ENCODE results near the gene TLX2.

- TF ChIP-seq CTCF (conservative IDR thresholded peaks at IDR 0.05; ENCODE audit: low read depth, low read length): no peak
- TF ChIP-seq EZH2 (IDR thresholded peaks at IDR 0.05; ENCODE audit: low read length, unreplicated experiment): no peak
These were observed 39.8 kb upstream of the TLX2 start for GRCh38 chr2:74474481-74474880.
